Measurements from ENCODE around the gene U2SURP. TPM values are rescaled to one million over a fixed set of nuclear protein-coding genes. Genes with fewer than 3 reads are reported as not detected.
"Not testable (repeated sequence)": the region's sequence is repeated elsewhere in the genome, so short reads cannot be mapped to it uniquely, and the experiment has no call there.

Gene U2SURP
- total RNA-seq, 2 donors from 2014 or later: 157 to 179 TPM

DNA sequence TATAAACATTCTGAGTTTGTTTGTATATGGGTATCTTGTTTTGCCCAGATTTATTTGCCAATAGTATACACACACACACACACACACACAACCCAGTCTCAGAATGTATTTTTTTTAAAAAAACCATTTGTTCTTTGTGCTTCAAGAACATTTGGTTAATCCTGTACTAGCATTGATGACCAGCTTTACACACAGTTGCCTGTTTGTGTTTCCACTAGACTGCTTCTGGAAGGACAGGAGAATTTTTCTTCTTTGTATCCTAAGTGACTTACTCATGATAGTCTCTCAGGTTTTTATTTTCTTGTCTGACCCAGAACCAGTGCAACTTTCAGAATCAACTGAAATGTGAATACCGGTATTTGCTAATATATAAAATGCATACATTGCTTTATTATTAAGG lies 40.5 kb downstream of the U2SURP start:
- H3K27me3 Mint-ChIP-seq (ENCODE audit: low read depth): no peaks in the 10 kb centered on the region
- H3K4me3 Mint-ChIP-seq: no peak overlapping the region
- DNase-seq (no peak), ATAC-seq (replicated peaks in 1 of 2) (no peak)
- peaks cover 8 to 23% of the 10 kb centered on the region in 2 donors for H3K36me3 Mint-ChIP-seq (ENCODE audit: insufficient read depth in 2 of 2)
- H3K4me1 Mint-ChIP-seq (ENCODE audit: low read depth): no peaks in the 10 kb centered on the region
- no peaks in the 10 kb centered on the region for H3K9me3 Mint-ChIP-seq
- H3K27ac Mint-ChIP-seq: no peak overlapping the region

- ATAC-seq (replicated peaks in 1 of 2) (no peak), DNase-seq (no peak)
- Mint-ChIP-seq H3K4me3 (no peak overlapping the region), H3K36me3 (ENCODE audit: insufficient read depth in 2 of 2) (peaks cover 9 to 29% of the 10 kb centered on the region in 2 donors), H3K4me1 (ENCODE audit: low read depth) (no peaks in the 10 kb centered on the region), H3K9me3 (no peaks in the 10 kb centered on the region), H3K27me3 (ENCODE audit: low read depth) (no peaks in the 10 kb centered on the region), H3K27ac (peak overlapping the region; percentile 14)
Measured at GRCh38 chr3:143045639-143046038, 44.3 kb downstream of the U2SURP start.

GRCh38 chr3:143046075-143046474 lies 44.7 kb downstream of the U2SURP start:
- peaks cover 9 to 33% of the 10 kb centered on the region in 2 donors for H3K36me3 Mint-ChIP-seq (ENCODE audit: insufficient read depth in 2 of 2)
- not testable (repeated sequence) for ATAC-seq (replicated peaks in 1 of 2)

DNA sequence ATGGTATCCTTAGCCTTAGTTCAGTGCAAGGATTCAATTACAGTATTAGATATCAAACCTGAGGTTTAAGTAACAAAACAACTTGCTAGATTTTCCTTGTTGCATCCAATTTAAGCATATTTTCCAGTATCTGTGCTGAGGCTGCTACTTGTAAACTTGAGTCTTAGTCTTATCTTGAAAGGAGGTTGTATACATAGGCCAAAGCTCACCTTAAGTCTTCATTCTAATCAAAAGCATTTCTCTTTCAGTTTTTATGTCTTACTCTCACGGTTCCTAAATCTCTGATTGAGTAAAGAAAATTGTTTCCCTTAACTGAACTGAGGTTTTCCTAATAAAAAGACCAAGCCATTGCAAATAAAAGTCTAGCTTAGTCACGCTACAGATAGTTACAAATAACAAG lies 52.6 kb downstream of the U2SURP start:
- no peak for ATAC-seq (replicated peaks in 1 of 2)
- no peaks in the 10 kb centered on the region for H3K9me3 Mint-ChIP-seq
- no peaks in the 10 kb centered on the region for H3K4me1 Mint-ChIP-seq (ENCODE audit: low read depth)
- no peak for DNase-seq
- H3K27me3 Mint-ChIP-seq (ENCODE audit: low read depth): no peaks in the 10 kb centered on the region
- peaks cover 3 to 44% of the 10 kb centered on the region in 2 donors for H3K36me3 Mint-ChIP-seq (ENCODE audit: insufficient read depth in 2 of 2)
- peak overlapping the region; percentile 75 for H3K27ac Mint-ChIP-seq
- H3K4me3 Mint-ChIP-seq: no peak overlapping the region

More at GRCh38 chr3:143046075-143046474, 44.7 kb downstream of the U2SURP start:
- not testable (repeated sequence) for H3K4me3 Mint-ChIP-seq; H3K4me1 Mint-ChIP-seq (ENCODE audit: low read depth); DNase-seq; H3K27ac Mint-ChIP-seq; H3K27me3 Mint-ChIP-seq (ENCODE audit: low read depth); H3K9me3 Mint-ChIP-seq

GRCh38 chr3:143056372-143056771 lies 55.0 kb downstream of the U2SURP start:
- Mint-ChIP-seq H3K27me3 (ENCODE audit: low read depth) (no peaks in the 10 kb centered on the region), H3K36me3 (ENCODE audit: insufficient read depth in 2 of 2) (peaks cover 2 to 36% of the 10 kb centered on the region in 2 donors)

DNA sequence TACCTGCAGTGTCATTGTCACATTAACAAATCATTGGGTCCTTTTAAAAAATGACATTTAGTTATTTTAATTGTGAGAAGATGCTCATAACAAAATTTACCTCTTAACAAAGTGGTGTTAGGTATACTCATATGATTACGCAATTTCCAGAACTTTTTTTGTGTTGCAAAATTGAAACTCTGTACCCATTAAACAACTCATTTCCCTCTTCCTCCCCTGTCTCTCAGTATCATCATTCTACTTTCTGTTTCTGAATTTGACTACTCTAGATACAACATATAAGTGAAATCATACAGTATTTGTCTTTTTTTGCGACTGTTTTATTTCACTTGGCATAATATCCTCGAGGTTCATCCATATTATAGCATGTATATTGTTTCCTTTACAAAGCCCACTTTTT lies 59.5 kb downstream of the U2SURP start:
- DNase-seq (no peak), ATAC-seq (replicated peaks in 1 of 2) (peak; percentile 96 to 98)
- H3K27me3 Mint-ChIP-seq (ENCODE audit: low read depth): no peaks in the 10 kb centered on the region
- H3K9me3 Mint-ChIP-seq: no peaks in the 10 kb centered on the region
- peaks cover 27% of the 10 kb centered on the region for H3K4me1 Mint-ChIP-seq (ENCODE audit: low read depth)
- peaks cover 0 to 18% of the 10 kb centered on the region in 2 donors for H3K36me3 Mint-ChIP-seq (ENCODE audit: insufficient read depth in 2 of 2)
- H3K4me3 Mint-ChIP-seq: peak overlapping the region; percentile 7 to 49
- H3K27ac Mint-ChIP-seq: peak overlapping the region; percentile 61

More at GRCh38 chr3:143056372-143056771, 55.0 kb downstream of the U2SURP start:
- H3K9me3 Mint-ChIP-seq: no peaks in the 10 kb centered on the region
- ATAC-seq (replicated peaks in 1 of 2) (no peak), DNase-seq (no peak)
- no peak overlapping the region for H3K4me3 Mint-ChIP-seq
- peaks cover 23% of the 10 kb centered on the region for H3K4me1 Mint-ChIP-seq (ENCODE audit: low read depth)
- no peak overlapping the region for H3K27ac Mint-ChIP-seq

- no peak overlapping the region for H3K4me3 Mint-ChIP-seq
- no peaks in the 10 kb centered on the region for H3K27me3 Mint-ChIP-seq (ENCODE audit: low read depth)
- ATAC-seq (replicated peaks in 1 of 2) (no peak), DNase-seq (no peak)
- no peak overlapping the region for H3K27ac Mint-ChIP-seq
- H3K36me3 Mint-ChIP-seq (ENCODE audit: insufficient read depth in 2 of 2): peaks cover 0 to 8% of the 10 kb centered on the region in 2 donors
- H3K9me3 Mint-ChIP-seq: no peaks in the 10 kb centered on the region
- peaks cover 27% of the 10 kb centered on the region for H3K4me1 Mint-ChIP-seq (ENCODE audit: low read depth)
Measured at GRCh38 chr3:143063018-143063417, 61.6 kb downstream of the U2SURP start.

DNA sequence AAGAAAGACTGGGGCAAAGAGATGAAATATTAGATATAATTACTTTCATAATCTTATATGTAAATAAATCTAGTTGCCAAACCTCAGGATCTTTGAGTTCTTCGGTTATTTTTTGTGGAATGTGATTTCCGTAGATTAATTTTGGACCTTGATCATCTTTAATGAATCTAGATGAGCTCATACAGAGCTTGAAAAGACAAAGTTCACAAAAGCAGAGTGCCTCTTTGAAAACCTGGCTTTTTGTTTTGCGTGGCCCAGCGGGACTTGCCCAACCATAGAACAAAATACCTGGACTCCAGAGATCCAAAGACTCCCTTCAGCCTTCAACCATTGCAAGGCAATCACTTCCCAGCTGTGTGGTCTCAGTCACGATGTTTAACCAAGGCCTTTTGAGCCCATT lies 63.4 kb downstream of the U2SURP start:
- H3K27ac Mint-ChIP-seq: no peak overlapping the region
- DNase-seq: no peak
- no peak for ATAC-seq (replicated peaks in 1 of 2)
- H3K4me3 Mint-ChIP-seq: no peak overlapping the region
- no peaks in the 10 kb centered on the region for H3K9me3 Mint-ChIP-seq
- no peaks in the 10 kb centered on the region for H3K27me3 Mint-ChIP-seq (ENCODE audit: low read depth)
- H3K36me3 Mint-ChIP-seq (ENCODE audit: insufficient read depth in 2 of 2): peaks cover 0 to 5% of the 10 kb centered on the region in 2 donors
- peaks cover 20% of the 10 kb centered on the region for H3K4me1 Mint-ChIP-seq (ENCODE audit: low read depth)

DNA sequence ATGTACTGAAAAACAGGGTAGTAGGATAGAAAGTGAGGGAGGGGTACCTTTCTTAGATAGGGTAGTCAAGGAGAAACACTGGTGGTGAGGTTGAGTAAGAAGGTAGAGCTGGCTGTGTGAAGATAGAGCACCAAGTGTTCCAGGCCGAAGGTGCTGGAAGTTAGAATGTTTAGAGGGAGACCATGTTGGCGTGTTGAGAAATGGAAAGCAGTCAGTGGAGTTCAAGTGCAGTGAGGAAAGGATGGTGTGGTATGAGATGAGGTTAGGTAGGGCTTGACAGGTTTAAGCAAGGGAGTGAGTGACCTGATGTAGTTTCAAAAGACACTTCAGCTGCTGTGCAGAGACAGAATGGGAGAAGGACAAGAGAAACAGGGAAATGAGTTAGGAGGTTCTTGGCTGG lies 64.0 kb downstream of the U2SURP start:
- ATAC-seq (replicated peaks in 1 of 2): no peak
- H3K27me3 Mint-ChIP-seq (ENCODE audit: low read depth): no peaks in the 10 kb centered on the region
- no peaks in the 10 kb centered on the region for H3K9me3 Mint-ChIP-seq
- H3K36me3 Mint-ChIP-seq (ENCODE audit: insufficient read depth in 2 of 2): peaks cover 0 to 5% of the 10 kb centered on the region in 2 donors
- no peak overlapping the region for H3K4me3 Mint-ChIP-seq
- no peak for DNase-seq
- no peak overlapping the region for H3K27ac Mint-ChIP-seq
- H3K4me1 Mint-ChIP-seq (ENCODE audit: low read depth): peaks cover 14% of the 10 kb centered on the region

GRCh38 chr3:143066033-143066432 lies 64.7 kb downstream of the U2SURP start:
- no peak for DNase-seq
- Mint-ChIP-seq H3K27ac (peak overlapping the region; percentile 14), H3K27me3 (ENCODE audit: low read depth) (no peaks in the 10 kb centered on the region), H3K9me3 (no peaks in the 10 kb centered on the region), H3K36me3 (ENCODE audit: insufficient read depth in 2 of 2) (peaks cover 0 to 5% of the 10 kb centered on the region in 2 donors), H3K4me3 (no peak overlapping the region), H3K4me1 (ENCODE audit: low read depth) (peaks cover 7% of the 10 kb centered on the region)
- ATAC-seq (replicated peaks in 1 of 2): no peak

DNA sequence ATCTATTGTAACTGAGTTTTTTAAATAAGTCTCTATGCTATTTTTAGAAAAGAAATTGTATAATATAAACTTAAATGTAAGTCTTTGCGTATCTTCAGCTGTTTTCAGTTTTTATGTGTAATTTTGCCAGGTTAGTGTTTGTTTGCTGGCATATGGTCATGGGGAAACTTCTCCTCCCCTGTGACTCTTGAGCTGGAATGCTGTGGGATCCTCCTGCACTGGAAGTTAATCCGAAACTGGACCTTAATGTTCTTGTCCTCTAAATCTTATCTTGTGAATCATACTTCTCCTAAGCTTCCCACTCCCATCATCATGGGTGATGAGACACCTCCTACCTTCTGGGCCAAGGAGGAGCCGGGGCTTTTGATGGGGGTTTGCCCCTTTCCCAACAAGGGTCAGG lies 65.8 kb downstream of the U2SURP start:
- Mint-ChIP-seq H3K4me1 (ENCODE audit: low read depth) (no peaks in the 10 kb centered on the region), H3K27me3 (ENCODE audit: low read depth) (no peaks in the 10 kb centered on the region), H3K27ac (no peak overlapping the region), H3K4me3 (no peak overlapping the region), H3K9me3 (no peaks in the 10 kb centered on the region), H3K36me3 (ENCODE audit: insufficient read depth in 2 of 2) (peaks cover 0 to 1% of the 10 kb centered on the region in 2 donors)
- ATAC-seq (replicated peaks in 1 of 2): no peak
- DNase-seq: no peak

DNA sequence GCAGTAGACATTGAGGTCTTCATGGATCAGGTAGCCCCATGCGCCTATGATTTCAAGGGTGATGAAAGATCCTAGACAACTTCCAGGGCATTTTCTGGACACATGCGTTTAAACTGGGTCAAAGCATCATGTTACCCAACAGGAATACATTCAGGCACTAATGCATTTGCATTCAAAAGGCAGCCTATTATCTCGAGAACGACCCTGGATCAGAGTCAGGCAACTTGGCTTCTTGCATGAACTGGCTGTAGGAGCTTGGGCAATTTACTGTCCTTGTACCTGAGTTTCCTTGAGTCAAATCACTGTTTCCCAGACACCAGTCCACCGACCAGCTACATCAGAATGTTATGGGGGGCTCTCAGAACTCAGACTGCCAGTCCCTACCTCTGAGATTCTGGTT lies 66.7 kb downstream of the U2SURP start:
- ATAC-seq (replicated peaks in 1 of 2) (no peak), DNase-seq (no peak)
- Mint-ChIP-seq H3K9me3 (no peaks in the 10 kb centered on the region), H3K36me3 (ENCODE audit: insufficient read depth in 2 of 2) (no peaks in the 10 kb centered on the region), H3K4me1 (ENCODE audit: low read depth) (no peaks in the 10 kb centered on the region), H3K4me3 (no peak overlapping the region), H3K27me3 (ENCODE audit: low read depth) (no peaks in the 10 kb centered on the region), H3K27ac (no peak overlapping the region)

DNA sequence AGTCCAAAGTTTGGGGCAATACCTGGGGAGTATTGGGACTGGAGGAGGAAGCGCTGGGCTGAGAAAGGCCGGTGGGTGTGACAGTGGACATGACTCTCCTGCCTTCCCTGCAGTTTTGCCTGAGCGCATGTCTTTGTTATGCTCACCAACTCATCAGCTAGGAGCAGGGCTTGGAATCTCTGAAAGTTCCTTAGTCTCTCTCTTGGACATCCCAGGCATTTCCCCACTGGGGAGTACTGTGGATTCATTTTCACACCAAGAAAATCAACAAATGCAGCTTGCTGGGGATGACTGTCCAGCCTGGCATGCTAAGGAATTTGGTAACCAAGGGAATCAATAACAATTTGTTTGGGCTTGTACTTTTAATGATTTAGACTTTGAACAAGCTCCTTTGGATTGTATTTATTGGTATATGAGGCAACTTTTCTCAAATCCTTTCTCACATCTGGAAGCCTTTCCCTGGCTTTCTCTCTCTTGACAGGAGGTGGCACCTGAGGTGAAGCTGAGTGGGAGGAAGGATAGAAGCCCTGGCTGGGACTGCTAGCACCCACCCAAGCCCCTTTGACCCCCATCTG lies 69.7 kb downstream of the U2SURP start:
- H3K9me3 Mint-ChIP-seq: no peaks in the 10 kb centered on the region
- ATAC-seq (replicated peaks in 1 of 2) (peak in 1 of 2 donors; percentile 10), DNase-seq (no peak)
- no peak overlapping the region for H3K27ac Mint-ChIP-seq
- no peaks in the 10 kb centered on the region for H3K36me3 Mint-ChIP-seq (ENCODE audit: insufficient read depth in 2 of 2)
- H3K4me1 Mint-ChIP-seq (ENCODE audit: low read depth): no peaks in the 10 kb centered on the region
- H3K4me3 Mint-ChIP-seq: no peak overlapping the region
- no peaks in the 10 kb centered on the region for H3K27me3 Mint-ChIP-seq (ENCODE audit: low read depth)

DNA sequence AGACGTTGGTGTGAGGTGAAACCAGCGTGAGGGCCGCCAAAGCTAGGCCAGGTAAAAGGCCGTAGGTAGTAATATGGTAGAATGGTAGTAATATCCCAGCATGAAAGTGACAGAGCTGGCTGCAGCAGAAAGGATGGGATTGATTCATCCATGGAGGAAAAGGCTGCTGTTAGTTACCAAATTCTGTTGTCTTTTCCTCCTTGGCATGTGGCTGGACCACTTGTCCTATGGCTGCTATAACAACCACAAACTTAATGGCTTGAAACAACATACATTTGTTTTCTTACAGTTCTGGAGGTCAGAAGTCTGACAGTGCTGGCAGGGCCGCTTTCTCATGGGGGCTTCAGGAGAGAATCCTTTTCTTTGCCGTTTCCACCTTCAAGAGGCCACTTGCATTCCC lies 70.4 kb downstream of the U2SURP start:
- ATAC-seq (replicated peaks in 1 of 2) (no peak), DNase-seq (no peak)
- no peaks in the 10 kb centered on the region for H3K27me3 Mint-ChIP-seq (ENCODE audit: low read depth)
- no peak overlapping the region for H3K27ac Mint-ChIP-seq
- H3K36me3 Mint-ChIP-seq (ENCODE audit: insufficient read depth in 2 of 2): no peaks in the 10 kb centered on the region
- H3K4me3 Mint-ChIP-seq: no peak overlapping the region
- no peaks in the 10 kb centered on the region for H3K4me1 Mint-ChIP-seq (ENCODE audit: low read depth)
- H3K9me3 Mint-ChIP-seq: no peaks in the 10 kb centered on the region
